OCI-M1 (cell line): ENCODE results near the gene PROB1.
A peak's percentile ranks its signal among the peaks of the same experiment; 100 is the strongest.
"Not testable (repeated sequence)": the region's sequence is repeated elsewhere in the genome, so short reads cannot be mapped to it uniquely, and the experiment has no call there.

Source experiments
- DNase-seq: peaks from one replicate; lab custom pipeline; 2025; lab: John Stamatoyannopoulos, UW

The PROB1 gene

DNA sequence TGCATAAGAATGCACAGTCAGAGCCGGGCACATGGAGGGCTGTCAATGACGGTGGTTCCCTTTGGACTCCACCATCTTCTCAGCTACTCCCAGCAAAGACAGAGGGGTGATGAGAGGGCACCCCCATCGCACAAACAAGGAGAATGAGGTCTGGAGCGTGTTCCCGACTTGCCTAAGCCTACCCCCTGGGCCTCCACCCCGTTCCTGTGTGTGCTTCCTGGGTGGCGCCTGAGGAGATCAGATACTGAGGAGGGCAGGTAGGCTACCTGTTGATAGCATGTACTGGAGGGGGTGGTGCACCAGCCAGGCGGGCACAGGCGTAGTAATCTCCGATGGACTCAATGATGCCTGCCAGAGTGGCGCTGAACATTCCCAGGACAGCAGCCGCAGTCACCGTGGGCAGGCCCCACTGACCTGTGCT is 16.0 kb downstream of the PROB1 start:
- DNase-seq = no peak

DNA sequence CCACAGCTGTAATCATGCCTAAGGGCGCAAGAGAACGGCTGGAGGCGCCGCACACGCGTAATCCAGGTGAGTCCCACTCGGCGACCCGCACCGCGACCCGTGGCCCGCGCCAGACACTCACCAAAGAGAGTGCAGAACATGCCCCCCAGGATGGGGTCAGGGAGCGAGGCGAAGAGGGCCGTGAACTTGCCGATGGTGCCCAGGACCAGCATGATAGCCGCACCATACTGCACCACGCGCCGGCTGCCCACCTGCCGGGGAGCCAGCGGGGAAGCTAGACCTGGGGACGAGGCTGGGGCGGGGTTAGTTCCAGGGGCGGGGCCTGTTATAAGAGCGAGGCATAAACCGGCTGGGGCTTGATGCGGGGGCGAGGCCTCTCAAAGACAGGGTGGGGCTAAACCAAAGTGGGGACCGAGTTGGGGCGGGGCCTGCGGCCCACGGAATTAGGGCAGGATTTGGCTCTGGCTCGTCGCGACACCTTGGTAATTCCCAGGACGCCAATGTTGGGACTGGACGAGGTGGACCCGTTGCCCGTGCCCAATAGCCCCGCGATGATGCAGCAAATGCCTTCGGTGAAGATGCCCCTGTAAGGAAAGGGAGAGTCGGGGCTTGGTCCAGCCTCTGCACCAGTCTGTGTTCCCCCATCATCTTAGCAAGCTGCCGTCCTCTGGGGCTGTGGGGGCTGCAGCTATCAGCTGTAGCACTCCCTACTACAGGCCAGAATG is 16.6 kb downstream of the PROB1 start:
- DNase-seq = no peak

DNA sequence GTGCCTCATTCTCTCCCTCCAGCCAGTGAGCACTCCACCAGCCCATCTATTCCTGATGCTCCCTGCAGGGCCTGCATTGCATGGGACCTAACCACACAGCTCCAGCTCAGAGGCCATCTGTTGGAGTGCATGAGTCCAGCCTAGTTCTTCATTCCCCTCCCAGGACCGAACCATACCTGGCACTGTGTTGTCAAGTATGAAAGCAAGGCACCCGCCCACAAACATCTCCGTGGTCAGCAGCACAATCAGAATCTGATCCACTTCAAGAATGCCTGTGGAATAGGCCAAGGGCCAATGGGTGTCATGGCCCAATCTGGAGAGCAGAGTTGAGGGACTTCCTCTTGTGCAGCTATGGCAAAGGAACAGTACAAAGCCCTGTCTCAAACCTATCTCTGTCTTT is 17.7 kb downstream of the PROB1 start:
- no peak for DNase-seq

DNA sequence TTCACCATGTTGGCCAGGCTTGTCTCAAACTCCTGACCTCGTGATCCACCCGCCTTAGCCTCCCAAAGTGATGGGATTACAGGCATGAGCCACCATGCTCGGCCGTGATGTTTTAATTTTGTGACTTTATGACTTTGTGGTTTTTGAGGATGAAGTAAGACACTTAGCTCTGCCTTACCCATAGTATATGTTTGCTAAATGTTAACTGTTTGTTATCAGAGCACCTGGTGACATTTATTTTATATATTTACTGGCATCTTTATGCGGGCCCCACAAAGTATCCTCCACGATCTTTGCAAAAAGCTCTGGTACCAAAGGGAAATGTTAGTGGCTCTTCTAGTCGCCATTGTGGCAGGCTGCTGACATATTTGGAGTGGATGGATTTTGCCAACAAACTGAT is 18.5 kb downstream of the PROB1 start:
- DNase-seq = no peak

DNA sequence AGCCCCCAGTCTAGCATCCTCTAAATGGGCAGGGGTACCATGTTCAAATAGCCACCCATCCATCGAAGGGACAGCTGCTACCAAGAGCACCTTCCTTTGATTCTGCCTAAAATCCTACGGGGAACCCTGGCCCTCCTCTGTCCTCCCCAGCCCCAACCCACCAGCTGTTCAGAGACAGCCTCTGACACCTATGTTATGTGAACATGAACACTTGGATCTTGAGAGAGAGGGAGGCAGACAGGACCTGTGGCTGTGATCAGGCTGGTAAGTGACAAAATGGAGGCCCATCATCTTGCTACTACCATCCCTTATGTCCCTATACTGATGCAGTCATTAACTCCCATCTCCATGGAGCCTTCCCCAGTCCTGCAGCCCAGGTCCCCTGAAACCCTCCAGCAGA is 20.0 kb downstream of the PROB1 start:
- no peak for DNase-seq

DNA sequence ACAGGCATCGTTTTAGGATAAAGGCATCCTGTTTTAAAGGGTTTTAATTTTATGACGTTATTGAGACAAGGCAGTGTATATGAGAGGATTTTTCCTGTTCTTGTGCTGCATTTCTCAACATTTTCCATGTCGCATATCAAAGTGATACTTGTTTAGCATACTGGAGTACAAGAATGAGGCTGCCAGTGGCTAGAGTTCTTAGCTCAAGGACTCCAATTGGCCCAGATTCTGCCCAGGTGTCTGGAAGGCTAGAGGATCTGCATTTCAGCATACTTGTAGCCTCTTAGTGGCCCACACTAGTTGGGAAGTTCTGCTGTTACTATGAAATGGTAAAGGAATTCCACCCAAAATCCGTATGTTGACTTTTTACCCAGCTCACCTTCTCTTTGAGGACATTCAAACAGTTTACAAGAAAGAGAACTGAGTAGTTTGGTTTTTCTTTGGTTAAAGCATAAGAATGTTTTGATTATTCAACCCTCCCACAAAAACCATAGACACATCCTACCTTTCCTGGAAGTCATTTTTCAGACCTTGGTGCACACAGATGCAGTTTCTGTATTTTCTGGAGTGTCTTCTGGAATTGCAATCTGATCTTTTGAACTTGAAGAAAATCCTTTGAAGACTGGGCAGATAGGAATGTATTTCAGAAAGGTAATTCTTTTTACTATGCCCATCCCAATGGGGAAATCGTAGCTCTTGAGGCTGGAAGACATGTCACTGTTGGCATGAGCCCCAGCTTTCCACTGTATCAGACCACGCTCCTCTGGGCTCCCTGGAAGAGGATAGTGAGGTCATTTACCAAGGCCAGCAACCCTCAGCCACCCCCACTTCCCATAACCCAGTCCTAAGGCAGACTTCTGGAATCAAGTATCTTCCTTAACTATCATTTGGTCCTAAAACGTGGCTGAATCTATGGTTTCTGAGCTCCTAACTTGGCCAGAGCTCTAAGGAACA is 23.1 kb downstream of the PROB1 start:
- no peak for DNase-seq

DNA sequence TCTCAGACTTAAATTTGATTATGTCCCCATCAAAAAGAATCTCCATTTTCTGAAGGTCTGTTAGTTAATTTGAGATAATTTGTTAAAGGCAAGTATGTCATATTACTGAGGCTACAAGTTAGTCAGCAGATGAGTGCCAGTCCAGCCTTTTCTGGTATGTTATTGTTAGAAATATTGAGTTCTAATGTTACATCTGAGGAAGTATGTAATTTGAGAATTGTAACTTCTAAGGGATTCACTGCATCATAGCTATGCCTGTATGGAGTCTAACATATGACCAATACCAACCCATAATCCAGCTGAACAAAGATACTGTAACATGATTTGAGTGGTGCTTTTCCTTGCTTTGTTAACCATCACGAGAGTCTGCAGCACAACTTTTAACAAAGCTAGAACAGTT is 25.7 kb downstream of the PROB1 start:
- DNase-seq = no peak

DNA sequence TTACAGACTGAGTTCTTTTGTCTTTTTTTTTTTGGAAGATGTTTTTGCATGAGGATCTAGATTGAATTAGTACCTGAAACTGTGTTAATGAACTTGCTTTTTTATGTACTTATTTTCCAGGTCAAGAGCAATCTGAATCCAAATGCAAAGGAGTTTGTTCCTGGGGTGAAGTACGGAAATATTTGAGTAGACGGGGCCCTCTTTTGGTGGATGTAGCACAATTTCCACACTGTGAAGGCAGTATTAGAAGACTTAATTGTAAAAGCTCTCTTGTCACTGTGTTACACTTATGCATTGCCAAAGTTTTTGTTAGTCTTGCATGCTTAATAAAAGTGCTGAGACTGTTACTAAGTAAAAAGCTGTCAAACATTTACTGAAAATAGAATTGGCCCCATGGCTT is 26.3 kb downstream of the PROB1 start:
- peak; percentile 9 for DNase-seq

DNA sequence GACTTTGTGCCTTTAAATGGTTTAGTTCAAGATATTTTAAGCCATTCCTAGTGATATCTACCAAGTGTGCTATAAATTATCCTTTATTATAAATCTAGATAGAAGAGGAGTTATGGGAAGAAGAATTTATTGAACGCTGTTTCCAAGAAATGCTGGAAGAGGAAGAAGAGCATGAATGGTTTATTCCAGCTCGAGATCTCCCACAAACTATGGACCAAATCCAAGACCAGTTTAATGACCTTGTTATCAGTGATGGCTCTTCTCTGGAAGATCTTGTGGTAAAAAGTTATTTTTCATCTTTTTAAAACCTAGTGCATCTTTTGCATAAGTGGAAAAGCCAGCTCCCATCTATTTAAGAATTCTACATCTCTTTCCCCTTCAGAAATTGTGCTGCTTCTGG is 30.4 kb downstream of the PROB1 start:
- DNase-seq = no peak

DNA sequence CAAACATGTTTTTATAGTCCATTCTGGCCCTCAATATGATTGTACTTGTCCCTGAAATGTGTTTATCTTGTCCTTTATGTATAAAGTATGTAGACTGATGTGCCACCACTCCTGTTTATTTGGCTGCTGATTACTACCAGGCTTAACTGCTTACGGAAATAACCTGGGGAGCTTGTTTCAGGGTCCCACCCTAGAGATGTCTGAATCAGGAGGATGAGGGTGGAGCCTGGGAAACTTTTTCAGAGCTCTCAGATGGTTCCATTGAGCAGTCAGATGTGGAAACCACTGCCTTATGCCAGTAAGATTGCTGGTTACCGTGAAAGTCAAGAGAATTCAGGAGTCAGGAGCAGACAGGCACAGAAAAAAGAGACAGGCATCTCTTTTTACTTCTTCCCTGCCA is 31.0 kb downstream of the PROB1 start:
- no peak for DNase-seq

DNA sequence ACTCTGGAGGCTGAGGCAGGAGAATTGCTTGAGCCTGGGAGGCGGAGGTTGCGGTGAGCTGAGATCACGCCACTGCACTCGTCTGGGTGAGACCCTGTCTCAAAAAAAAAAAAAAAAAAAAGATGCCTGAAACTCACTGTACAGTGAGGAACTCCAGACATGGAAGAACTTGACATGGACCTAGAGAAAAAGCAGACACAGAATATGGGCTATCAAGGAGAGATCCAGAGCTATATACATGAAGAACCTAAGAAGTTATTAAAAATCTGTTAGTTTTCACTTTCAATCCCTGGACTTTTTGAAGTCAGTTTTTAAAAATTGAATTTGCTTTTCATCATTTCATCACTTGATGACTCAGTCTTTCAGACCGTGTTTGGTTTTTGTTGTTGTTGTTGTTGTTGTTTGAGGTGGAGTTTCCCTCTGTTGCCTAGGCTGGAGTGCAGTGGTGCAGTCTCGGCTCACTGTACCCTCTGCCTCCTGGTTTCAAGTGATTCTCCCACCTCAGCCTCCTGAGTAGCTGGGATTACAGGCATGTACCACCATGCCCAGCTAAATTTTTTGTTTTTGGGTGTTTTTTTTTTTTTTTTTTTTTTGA is 33.0 kb downstream of the PROB1 start:
- no peak for DNase-seq

DNA sequence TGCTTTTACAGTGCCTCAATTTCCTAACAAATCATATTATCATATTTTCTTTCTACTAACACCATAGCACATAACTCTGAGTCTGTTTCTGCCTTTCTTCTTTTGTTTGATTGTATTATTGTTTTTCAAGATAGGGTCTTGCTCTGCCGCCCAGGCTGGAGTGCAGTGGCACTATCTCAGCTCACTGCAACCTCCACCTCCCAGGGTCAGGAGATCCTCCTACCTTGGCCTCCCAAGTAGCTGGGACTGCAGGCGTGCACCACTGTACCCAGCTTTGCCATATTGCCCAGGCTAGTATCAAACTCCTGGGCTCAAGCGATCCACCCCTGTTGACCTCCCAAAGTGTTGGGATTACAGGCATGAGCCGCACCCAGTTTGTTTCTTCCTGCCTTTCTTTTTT is 34.5 kb downstream of the PROB1 start:
- DNase-seq = no peak

DNA sequence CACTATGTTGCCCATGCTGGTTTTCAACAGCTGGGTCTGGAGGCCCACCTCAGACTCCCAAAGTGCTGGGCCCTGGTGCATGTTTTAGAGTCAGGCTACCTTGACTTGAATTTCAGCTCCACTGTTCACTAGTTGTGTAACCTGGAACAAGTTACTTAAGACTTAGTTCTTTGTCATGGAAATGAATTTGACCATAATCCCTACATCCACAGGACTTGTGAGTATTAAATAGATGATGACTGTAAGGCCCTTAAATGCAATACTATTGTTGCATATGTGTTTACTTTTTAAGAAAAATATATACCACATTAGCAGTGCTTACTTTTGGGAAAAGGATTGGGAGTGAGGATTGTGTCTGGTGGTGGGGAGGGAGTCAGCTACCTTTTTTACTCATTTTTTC is 36.8 kb downstream of the PROB1 start:
- no peak for DNase-seq

DNA sequence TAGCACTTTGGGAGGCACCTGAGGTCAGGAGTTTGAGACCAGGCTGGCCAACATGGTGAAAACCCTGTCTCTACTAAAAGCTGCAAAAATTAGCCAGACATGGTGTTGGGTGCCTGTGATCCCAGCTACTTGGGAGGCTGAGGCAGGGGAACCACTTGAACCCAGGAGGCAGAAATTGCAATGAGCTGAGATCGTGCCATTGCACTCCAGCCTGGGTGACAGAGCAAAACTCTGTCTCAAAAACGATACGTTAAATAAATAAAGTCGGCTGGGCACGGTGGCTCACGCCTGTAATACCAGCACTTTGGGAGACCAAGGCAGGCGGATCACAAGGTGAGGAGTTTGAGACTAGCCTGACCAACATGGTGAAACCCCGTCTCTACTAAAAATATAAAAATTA is 39.0 kb downstream of the PROB1 start:
- not testable (repeated sequence) for DNase-seq

DNA sequence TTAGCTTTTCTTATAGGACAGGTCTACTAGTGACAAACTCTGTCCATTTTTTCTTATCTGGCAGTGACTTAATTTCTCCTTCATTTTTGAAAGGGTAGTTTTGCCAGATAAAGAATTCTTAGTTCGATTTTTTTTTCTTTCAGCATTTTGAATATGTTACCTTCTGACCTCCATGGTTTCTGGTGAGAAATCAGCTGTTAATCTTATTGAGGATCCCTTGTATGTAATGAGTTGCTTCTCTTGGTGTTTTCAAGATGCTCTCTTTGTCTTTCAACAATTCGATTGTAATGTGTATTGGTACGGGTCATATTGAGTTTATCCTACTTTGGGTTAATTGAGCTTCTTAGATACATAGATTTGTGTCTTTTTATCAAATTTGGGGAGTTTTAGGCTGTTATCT is 40.7 kb downstream of the PROB1 start:
- DNase-seq = no peak

DNA sequence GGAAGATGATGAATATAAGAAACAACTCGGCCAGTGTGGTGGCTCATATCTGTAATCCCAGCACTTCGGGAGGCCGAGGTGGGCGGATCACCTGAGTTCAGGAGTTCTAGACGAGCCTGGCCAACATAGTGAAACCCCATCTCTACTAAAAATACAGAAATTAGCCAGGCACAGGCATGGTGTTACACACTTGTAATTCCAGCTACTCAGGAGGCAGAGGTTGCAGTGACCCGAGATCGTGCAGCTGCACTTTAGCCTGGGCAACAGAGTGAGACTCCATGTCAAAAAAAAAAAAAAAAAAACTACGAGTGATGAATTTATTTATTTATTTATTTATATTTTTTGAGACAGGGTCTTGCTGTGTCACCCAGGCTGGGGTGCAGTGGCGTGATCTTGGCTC is 47.0 kb downstream of the PROB1 start:
- not testable (repeated sequence) for DNase-seq

DNA sequence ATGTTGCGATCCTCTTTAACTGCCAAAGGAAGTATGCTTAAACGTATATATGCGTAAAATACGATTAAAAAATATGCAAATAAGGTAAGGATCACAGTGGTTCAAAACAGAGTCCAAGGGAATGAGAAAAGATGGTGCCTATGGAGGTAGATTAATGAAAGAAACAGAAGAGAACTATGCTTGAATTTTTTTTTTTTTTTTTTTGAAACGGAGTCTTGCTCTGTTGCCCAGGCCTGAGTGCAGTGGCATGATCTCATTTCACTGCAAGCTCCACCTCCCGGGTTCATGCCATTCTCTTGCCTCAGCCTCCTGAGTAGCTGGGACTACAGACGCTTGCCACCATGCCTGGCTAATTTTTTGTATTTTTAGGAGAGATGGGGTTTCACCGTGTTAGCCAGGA is 49.5 kb downstream of the PROB1 start:
- DNase-seq = not testable (repeated sequence)

DNA sequence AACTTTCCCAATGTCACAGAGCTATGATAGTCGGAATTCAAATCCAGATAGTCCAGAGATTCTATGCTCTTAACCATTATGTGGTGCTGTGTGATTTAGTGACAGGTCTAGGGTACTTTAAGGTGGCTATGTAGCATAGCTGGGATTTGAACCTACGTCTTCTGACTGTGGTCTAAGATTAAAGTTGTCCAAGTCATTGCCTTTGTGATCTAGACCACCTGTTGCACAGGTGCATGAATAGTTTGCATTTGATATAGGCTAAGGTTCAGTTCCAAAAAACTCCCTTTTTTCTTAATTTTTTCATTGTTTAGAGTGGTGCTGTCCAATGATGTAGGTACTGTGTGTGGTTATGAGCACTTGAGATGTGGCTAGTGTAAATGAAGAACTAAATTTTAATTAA is 50.7 kb downstream of the PROB1 start:
- DNase-seq = no peak

DNA sequence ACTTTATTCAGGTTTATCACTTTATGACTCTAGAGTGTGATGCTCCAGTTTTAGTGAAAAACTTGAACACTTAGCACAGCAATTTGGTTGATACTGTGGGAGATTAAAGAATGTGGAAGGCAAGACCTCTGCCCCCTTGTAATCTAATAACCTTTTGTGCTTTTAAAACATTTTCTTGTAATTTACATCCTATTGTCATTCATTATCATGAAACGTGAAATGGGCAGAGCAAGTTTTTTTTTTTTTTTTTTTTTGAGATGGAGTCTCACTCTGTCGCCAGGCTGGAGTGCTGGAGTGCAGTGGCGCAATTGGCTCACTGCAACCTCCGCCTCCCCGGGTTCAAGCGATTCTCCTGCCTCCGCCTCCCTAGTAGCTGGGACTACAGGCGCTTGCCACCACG is 51.4 kb downstream of the PROB1 start:
- DNase-seq = no peak

DNA sequence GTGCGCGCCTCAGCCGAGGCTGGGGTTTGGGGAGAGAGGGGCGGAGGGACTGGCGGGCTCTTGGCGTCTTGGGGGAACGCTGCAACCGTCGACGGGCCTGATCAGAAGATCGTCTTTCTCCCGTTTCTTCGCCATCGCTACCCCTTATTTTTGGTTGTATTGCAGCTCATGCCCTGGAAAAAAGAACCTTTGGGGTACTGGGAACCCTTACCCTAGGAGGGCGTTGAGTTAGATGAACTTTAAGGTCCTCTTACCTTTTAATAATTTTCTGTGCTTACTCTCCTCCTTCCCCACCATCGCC is 52.5 kb downstream of the PROB1 start:
- no peak for DNase-seq

DNA sequence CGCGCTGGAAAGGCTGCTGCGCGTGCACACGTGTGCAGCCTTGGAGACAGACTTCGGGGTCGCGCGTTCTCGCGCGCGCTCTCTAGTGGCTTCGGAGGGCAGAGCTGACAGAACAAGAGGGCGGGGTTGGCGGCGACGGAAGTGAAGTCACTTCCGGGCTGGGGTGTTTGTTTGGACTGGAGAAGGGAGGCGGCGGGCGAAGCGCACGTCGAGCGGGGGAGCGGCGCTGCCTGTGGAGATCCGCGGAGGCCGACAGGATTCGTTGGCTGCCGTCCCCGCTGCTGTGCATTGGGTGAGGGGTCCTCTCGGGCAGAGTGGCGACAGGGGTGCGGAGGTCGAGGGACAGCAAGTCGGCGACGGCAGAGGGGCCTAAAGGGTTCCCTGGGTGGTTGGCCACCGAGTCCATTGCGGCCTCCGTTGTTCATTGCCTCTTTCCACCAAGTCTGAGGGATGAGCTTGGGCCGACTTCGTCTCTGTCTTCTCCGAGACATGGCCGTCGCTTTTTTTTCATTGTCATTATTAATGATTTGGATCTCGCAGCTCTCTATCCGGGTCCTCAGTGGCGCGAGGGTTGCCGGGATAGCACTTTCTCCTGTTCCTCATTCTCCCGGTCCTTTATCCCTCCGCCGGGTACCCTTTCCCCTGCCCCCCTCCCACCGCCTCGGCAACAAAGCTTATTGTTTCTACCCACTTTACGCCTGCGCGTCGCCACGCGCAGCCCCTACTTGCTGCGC is 53.0 kb downstream of the PROB1 start, which contains the start of gene PAIP2:
TSS of gene PAIP2 (plus strand) at position 166 of the 734 bp plus-strand sequence. CDS start 21,931 bp downstream, outside the sequence.
- DNase-seq = peak; percentile 98

DNA sequence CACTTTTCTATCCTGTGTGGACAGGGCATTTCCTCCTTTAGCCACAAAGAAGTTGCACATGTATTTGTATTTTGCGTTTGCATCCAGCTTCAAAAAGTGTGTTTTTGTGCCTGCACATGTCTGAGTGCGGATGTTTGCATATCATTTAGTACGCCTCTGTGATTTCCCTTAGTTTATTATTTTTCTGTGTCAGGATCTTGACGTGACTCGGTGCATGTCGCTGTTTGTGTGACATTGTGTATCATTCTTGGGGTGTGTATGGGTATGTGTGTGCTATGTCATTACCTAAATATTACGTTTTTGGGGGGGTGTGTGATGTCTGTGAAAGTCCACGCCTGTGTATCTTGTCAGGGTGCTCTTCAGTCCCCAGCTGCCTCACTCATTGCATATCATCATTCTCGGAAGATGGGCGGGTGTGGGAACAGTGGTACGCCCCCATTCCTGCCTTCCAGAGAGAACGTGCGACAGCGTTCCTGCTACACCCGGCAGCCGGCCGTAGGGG is 53.7 kb downstream of the PROB1 start:
- DNase-seq = no peak
